Right cardiac atrium (tissue), 5 donors: ENCODE data around the gene BEGAIN. TPM values are rescaled to one million over a fixed set of nuclear protein-coding genes. Genes with fewer than 3 reads are reported as not detected.

Experiments
- ATAC-seq, 2 donors: fragments of 200-7000 bp; cut with Tn5 transposase; one replicate each; pipeline versions ENCODE4 v1.8.0 to v1.9.1; 2020; ENCODE audit warnings: moderate library complexity in 2 of 2, mild to moderate bottlenecking in 1 of 2
- DNase-seq, 3 donors: peaks; one replicate each; pipeline ENCODE4 v3.0.0-alpha.2; 2020
- H3K27ac ChIP-seq: one replicate; pipeline ENCODE4 v1.5.1; 2013; ENCODE audit warnings: mild to moderate bottlenecking, low read length, control low read depth, moderate library complexity
- H3K27me3 ChIP-seq: one replicate; pipeline ENCODE4 v1.6.1; 2013; ENCODE audit not compliant: control insufficient read depth, insufficient read depth
- H3K4me1 ChIP-seq: one replicate; pipeline ENCODE4 v1.6.1; 2013; ENCODE audit warnings: low read length; ENCODE audit not compliant: control insufficient read depth, insufficient read depth
- H3K4me3 ChIP-seq: one replicate; pipeline ENCODE4 v1.5.1; 2013; ENCODE audit warnings: low read length, control low read depth
- H3K9me3 ChIP-seq: one replicate; pipeline ENCODE4 v1.6.1; 2013; ENCODE audit warnings: low read length; ENCODE audit not compliant: control insufficient read depth
- WGBS: extraction: QIAGEN DNeasy Blood & Tissue Kit; methylation state at CpG from one replicate; pipeline ENCODE4 v1.1.7; 2013; 5-methylcytosine and 5-hydroxymethylcytosine counted together
- intact Hi-C, 4 donors: fragments of 100-400 bp; cut with DNase I; formaldehyde crosslinking; loops; one replicate each; pipeline versions ENCODE4 v1.11.0 to v1.14.0; 2022 to 2023
- polyA plus RNA-seq: library from polyadenylated mRNA; stranded (reverse); fragments of 200-250 nt; gene quantifications from one replicate; pipeline ENCODE4 v1.2.3, GENCODE V29; 2013
- total RNA-seq, 4 donors: library from RNA; stranded (reverse); fragmentation: NEBNext Ultra II Directional; extraction: Animal tissue kit (Norgen Biotek cat#: 25700); gene quantifications; one replicate each; pipeline ENCODE4 v1.2.1, GENCODE V29; 2021
- donor health status: healthy with polysubstance abuse.
- donor health status: DM: no; HTN: yes; CAD: no.
- donor health status: DM: no; HTN: no; CAD: no.
- donor health status: DM: no; HTN: yes; CAD: no; lungs with severe emphysema.
- donor health status: DM: yes; HTN: yes; CAD: no.

The BEGAIN gene
- total and polyA plus RNA-seq, 5 donors = 1.4 to 2.7 (median 1.6) TPM

DNA sequence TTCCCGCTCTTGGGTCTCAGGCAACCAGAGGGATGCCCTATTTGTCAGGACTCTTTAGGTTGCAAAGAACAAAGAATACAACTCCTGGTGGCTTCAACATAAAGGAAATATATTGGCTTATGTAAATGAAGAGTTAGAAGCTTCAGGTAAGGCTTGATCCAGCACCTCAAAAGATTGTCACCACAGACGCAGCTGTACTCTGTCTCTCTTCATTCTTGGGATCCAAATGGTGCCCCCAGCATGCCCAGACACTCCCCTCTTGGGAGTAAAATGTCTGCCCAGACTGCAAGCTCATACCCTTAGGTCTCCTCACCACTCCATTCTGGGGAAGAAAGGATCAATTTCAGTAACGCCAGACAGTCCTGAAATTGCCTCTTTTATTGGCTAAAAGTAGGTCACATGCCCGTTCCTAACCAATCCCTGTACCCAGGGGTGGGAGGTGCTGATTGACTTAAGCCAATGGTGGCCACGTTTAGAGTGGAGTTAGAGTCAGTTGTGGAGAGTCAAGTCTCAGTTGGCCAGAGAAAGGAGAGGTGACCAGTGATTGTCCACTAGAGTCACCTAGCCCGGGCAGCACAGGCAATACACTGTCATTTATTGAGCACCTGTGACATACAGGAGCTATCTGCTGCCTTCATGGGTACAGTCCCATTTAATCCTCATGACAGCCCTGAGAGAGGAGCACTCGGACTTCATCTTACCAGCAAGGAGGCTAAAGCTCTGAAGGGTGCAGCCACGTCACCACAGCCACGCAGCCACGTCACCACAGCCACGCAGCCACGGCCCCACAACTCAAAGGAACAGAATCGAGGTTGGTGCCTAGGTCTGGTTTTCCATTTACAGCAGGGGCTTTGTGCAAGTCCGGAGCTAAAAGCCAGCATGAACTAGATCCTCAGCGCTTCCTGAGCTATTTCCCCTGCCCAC lies 19.7 kb upstream of the BEGAIN start:
- no peak overlapping the region for H3K27ac ChIP-seq
- H3K9me3 ChIP-seq = no peaks in the 10 kb centered on the region
- H3K4me3 ChIP-seq = no peak overlapping the region
- H3K27me3 ChIP-seq = no peaks in the 10 kb centered on the region
- intact Hi-C loops = no loop called here
- WGBS = 84% methylated on average over 15 of the region's 15 CpGs
- DNase-seq = no peak
- no peak for ATAC-seq
- no peaks in the 10 kb centered on the region for H3K4me1 ChIP-seq

DNA sequence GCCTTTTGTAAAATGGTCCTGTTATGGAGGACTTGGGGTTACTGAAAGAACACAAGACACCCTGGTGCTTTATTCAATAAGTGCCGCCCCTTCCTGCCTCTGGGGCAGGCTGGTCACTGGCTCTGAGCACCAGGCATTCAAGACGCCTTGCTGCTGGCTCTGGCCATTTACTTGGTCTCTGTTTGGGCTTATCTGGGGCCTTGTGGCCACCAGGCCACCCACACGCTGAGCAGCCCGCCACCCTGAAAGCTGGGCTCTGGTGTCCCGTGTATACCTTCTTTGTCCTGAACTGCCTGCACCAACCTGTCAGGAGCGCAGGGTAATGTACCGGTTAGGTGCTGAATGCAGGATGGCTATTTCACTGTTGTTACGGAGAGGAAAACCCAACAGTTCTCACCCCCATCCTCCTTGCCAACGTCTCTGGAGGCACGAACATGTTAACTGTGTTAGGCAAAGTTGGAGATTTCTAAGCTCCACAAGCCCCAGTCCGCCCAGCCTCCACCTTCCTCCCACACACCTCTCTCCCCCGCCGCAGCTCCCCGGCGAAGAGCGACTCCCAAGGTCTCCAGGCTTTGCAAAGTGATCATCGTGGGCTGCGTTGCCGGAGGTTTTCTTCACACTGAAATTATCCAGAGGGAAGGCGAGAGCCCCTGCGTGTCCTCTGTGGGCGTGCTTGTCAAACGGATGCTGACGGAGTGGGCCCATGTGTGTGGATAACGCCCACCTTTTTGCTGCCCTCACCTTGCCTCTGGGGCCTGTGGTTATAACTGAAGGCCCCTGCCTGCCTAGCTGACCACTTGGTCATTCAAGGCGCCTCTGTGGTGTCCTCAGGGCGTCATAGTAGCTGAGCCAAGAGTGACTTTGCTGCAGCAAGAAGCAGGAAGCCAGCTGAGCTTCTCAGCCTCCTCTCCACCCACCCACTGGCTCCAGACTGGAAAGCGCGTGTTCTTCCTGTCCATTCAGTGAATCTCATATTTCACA lies 18.8 kb upstream of the BEGAIN start:
- 66% methylated on average over 29 of the region's 29 CpGs for WGBS
- intact Hi-C loops = no loop called here
- DNase-seq (no peak), ATAC-seq (no peak)
- Histone ChIP-seq H3K9me3 (no peaks in the 10 kb centered on the region), H3K27me3 (no peaks in the 10 kb centered on the region), H3K4me1 (no peaks in the 10 kb centered on the region), H3K27ac (no peak overlapping the region), H3K4me3 (no peak overlapping the region)

GRCh38 chr14:100605230-100605629 lies 18.0 kb upstream of the BEGAIN start:
- no peak overlapping the region for H3K27ac ChIP-seq
- H3K4me3 ChIP-seq = no peak overlapping the region
- no peaks in the 10 kb centered on the region for H3K4me1 ChIP-seq
- intact Hi-C loops = no loop called here
- H3K9me3 ChIP-seq = no peaks in the 10 kb centered on the region
- no peaks in the 10 kb centered on the region for H3K27me3 ChIP-seq
- DNase-seq (no peak), ATAC-seq (no peak)
- WGBS = 89% methylated on average over 4 of the region's 4 CpGs

DNA sequence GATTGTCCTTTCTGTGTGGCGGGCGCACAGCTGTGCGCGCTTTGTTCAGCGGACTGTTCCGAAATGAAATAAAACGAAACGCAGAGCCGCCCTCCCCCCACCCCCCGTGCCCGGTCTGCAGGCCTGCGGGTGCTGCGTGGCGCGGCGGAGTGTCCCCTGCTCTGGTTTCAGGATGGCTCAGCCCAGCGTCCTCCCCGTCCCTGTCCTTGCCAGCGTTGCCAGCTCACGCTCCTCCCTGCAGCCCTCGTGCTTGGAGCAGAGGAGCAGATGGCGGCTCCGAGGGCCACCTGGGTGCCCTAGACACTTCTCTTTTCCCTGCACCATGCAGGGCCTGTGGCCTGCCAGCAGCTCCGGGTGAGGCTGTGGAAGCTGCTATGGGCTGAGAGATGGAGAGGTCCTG lies 17.5 kb upstream of the BEGAIN start:
- ATAC-seq = no peak
- DNase-seq = no peak
- intact Hi-C loops = no loop called here
- Histone ChIP-seq H3K27me3 (no peaks in the 10 kb centered on the region), H3K27ac (no peak overlapping the region), H3K4me3 (no peak overlapping the region), H3K9me3 (no peaks in the 10 kb centered on the region), H3K4me1 (no peaks in the 10 kb centered on the region)
- 93% methylated on average over 24 of the region's 24 CpGs for WGBS

DNA sequence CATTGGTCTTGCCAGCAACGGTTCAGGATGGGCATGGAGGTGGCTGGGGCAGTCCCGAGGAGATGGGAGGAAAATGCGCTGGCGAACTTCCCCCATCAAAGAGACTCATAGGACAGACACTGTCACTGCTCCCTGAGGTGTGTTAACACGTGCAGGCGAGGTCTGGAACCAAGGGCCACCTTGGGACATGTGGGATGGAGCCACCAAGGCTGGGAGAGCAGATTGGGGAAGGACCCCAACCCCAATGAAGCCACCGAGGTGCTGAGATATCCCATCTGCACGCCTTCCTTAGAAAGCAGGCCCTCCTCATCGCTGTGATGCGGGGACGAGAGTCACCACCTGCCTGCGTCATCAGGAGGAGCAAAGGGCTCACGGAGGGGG lies 16.9 kb upstream of the BEGAIN start:
- Histone ChIP-seq H3K27me3 (no peaks in the 10 kb centered on the region), H3K27ac (no peak overlapping the region), H3K4me3 (no peak overlapping the region), H3K9me3 (no peaks in the 10 kb centered on the region), H3K4me1 (no peaks in the 10 kb centered on the region)
- 83% methylated on average over 13 of the region's 13 CpGs for WGBS
- ATAC-seq (no peak), DNase-seq (no peak)
- intact Hi-C loops = no loop called here

DNA sequence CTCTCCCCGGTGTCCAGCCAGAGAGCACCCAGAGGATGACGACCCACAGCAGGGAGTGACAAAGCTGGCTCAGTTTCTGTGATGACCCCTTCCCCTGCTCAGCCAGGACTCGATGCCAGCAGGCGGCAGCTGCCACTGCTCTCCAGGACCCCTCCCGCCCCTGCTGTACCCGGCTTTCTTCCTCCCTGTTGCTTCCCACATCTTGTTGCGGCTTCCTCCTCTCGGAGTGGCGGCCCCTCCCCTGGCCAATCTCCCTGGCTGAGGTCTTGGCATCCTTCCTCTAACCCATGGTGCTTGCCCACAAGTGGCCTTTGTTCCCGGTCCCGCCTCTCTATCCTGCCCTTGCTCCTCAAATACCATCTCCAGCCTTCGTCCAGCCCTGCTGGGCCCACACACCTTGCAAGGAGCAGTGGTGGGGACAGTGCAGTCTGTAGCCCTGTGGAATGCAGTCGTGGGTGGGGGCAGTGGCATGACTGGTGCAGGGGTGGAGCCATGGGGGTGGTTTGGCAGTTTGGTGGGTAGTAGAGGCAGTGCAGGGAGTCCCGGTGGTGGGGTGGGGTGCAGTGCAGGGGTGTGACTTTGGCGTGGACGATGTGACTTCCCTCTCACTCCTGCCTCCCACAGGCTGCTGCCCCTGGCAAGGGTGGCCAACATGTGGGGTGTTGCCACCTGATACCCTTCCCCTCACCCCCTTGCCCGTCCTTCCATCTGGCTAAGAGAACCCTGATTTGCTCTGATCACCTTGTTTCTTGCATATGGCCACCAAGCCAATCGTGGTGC lies 16.3 kb upstream of the BEGAIN start:
- no peak overlapping the region for H3K27ac ChIP-seq
- no peaks in the 10 kb centered on the region for H3K9me3 ChIP-seq
- no peaks in the 10 kb centered on the region for H3K4me1 ChIP-seq
- intact Hi-C loops = no loop called here
- H3K27me3 ChIP-seq = no peaks in the 10 kb centered on the region
- DNase-seq (no peak), ATAC-seq (no peak)
- 72% methylated on average over 17 of the region's 18 CpGs for WGBS
- H3K4me3 ChIP-seq = no peak overlapping the region

- DNase-seq (no peak), ATAC-seq (no peak)
- no peaks in the 10 kb centered on the region for H3K9me3 ChIP-seq
- 65% methylated on average over 7 of the region's 7 CpGs for WGBS
- no peak overlapping the region for H3K27ac ChIP-seq
- intact Hi-C loops = no loop called here
- no peaks in the 10 kb centered on the region for H3K27me3 ChIP-seq
- no peak overlapping the region for H3K4me3 ChIP-seq
- no peaks in the 10 kb centered on the region for H3K4me1 ChIP-seq
These were observed 15.5 kb upstream of the BEGAIN start for GRCh38 chr14:100602621-100603230.

DNA sequence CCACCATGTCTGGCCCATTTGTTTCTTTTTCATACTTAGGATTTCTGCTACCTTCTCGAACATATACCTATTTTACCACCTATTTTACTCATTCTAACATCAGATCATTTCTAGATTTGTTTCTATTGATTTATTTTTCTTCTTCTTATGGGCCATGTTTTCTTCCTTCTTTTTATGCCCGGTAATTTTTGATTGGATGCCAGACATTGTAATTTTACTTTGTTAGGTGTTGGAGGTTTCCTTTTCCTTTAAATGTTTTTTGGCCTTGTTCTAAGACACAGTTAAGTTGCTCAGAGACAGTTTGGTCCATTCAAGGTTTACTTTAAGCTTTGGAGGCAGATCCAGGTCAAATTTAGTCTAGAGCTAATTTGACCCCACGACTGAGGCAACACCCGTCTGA lies 14.7 kb upstream of the BEGAIN start:
- H3K9me3 ChIP-seq = no peaks in the 10 kb centered on the region
- no peaks in the 10 kb centered on the region for H3K27me3 ChIP-seq
- WGBS = 87% methylated on average over 4 of the region's 4 CpGs
- no peak for ATAC-seq
- no peaks in the 10 kb centered on the region for H3K4me1 ChIP-seq
- intact Hi-C loops = no loop called here
- no peak overlapping the region for H3K27ac ChIP-seq
- no peak for DNase-seq
- no peak overlapping the region for H3K4me3 ChIP-seq

- Histone ChIP-seq H3K4me3 (no peak overlapping the region), H3K4me1 (no peaks in the 10 kb centered on the region), H3K9me3 (no peaks in the 10 kb centered on the region), H3K27me3 (no peaks in the 10 kb centered on the region), H3K27ac (no peak overlapping the region)
- ATAC-seq (no peak), DNase-seq (no peak)
- intact Hi-C loops = no loop called here
- 88% methylated on average over 2 of the region's 2 CpGs for WGBS
These were observed 13.8 kb upstream of the BEGAIN start for GRCh38 chr14:100601064-100601463.

DNA sequence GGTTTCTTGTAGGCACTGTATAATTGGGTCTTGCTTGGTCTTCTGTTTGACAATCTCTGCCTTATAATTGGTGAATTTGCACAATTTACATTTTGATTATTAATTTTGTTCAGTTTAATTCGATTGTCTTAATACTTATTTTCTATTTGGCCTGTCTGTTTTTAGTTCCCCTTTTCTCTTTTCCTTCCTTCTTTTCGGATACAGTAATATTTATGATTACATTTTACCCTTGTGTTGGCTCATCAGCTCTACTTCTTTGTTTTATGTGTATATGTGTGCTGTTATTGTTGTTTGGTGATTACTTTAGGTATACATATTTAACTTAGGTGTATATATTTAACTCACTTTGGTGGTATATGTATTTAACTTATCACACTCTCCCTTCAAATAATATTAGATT lies 12.8 kb upstream of the BEGAIN start:
- DNase-seq (no peak), ATAC-seq (no peak)
- WGBS = 62% methylated on average over 2 of the region's 2 CpGs
- H3K27me3 ChIP-seq = no peaks in the 10 kb centered on the region
- no peak overlapping the region for H3K27ac ChIP-seq
- intact Hi-C loops = no loop called here
- no peaks in the 10 kb centered on the region for H3K9me3 ChIP-seq
- H3K4me1 ChIP-seq = no peaks in the 10 kb centered on the region
- H3K4me3 ChIP-seq = no peak overlapping the region
